ENCODE data around the gene ACP5. TPM values are rescaled to one million over a fixed set of nuclear protein-coding genes. Genes with fewer than 3 reads are reported as not detected.
"Not testable (repeated sequence)": the region's sequence is repeated elsewhere in the genome, so short reads cannot be mapped to it uniquely, and the experiment has no call there.

Gene ACP5
- total RNA-seq (1 to 10 TPM; 4.4 to 8.0 TPM), polyA plus RNA-seq (ENCODE audit: insufficient read length in 2 of 2) (1 to 10 TPM in 1 of 2 donors, under 1 TPM in 1; 0.70 to 1.5 TPM)
- long read RNA-seq, donor 1, result 0 reads
- long read RNA-seq, donor 2, result 0 reads
- long read RNA-seq, donor 3, result 0 reads
- long read RNA-seq, donor 4, partial matches to known transcripts, result 0 of 1 reads
- long read RNA-seq, donor 4, other reads (novel, unspliced or antisense), result 0 of 1 reads

DNA sequence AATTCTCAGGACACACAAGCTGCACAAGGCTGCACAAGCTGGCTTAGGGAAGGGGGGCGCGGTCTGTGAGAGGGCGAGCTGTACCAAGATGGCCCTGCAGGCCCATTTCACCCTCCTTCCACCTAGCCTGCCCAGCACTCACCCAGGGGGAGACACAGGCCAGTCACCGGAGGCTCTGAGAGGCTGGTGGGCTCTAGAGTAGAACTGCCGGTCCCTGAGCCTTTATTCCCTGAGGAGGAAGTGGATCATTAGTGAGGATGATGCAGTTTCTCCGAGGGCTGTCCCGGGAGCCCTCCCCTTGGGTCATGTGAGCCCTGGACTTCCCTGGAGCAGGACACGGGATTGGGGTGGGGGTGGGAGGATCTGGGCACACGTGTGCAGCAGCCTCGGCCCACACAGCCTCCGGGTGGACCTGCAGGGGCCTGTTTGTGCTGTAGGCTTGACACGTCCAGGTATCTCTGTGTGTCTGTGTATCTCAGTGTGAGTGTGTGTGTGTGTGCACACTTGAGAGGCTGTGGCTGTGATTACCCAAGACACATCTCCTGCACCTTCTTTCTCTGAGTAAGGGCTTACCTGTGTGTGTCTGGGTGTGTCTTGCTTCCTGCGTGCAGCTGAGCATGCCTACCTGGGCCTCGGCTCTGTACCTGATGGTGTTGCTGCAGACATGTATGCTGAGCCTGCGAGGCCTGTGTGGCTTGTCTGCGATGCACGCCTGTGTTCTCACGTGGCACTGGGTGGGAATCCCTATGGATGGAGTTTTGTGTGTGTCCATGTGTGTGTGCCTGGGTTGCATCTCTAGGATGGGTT, at the start of gene ACP5:
TSS of gene ACP5 (minus strand) at position 195 of the 807 bp plus-strand sequence. CDS start 328 bp downstream, outside the sequence.
- Histone ChIP-seq H3K4me1 (ENCODE audit: control insufficient read depth, insufficient read depth, low read length) (peaks cover 6% of the 10 kb centered on the region), H3K9me3 (ENCODE audit: control insufficient read depth, insufficient read depth, low read length) (no peaks in the 10 kb centered on the region), H3K4me3 (ENCODE audit: low read depth, low read length) (no peak within 1 kb of the TSS), H3K27ac (ENCODE audit: low read depth, low read length) (no peak within 1 kb of the TSS), H3K27me3 (ENCODE audit: control insufficient read depth, insufficient read depth, low read length) (peaks cover 11% of the 10 kb centered on the region), H3K36me3 (ENCODE audit: control insufficient read depth, insufficient read depth, low read length) (peaks cover 4% of the 10 kb centered on the region)
- 60% methylated on average over 14 of the region's 18 CpGs for WGBS (ENCODE audit: insufficient coverage)
- no peak for DNase-seq (ENCODE audit: low read depth in 4 of 6, low spot score in 6 of 6)

GRCh38 chr19:11626252-11626651, 48.8 kb upstream of the ACP5 start:
- H3K4me1 ChIP-seq (ENCODE audit: control insufficient read depth, insufficient read depth, low read length), result peaks cover 5% of the 10 kb centered on the region
- H3K4me3 ChIP-seq (ENCODE audit: low read depth, low read length), result no peak overlapping the region
- 63% methylated on average over 15 of the region's 15 CpGs for WGBS (ENCODE audit: insufficient coverage)
- H3K36me3 ChIP-seq (ENCODE audit: control insufficient read depth, insufficient read depth, low read length), result peaks cover 3% of the 10 kb centered on the region
- no peaks in the 10 kb centered on the region for H3K9me3 ChIP-seq (ENCODE audit: control insufficient read depth, insufficient read depth, low read length)
- no peak overlapping the region for H3K27ac ChIP-seq (ENCODE audit: low read depth, low read length)
- H3K27me3 ChIP-seq (ENCODE audit: control insufficient read depth, insufficient read depth, low read length), result peaks cover 7% of the 10 kb centered on the region
- peak in 1 of 6 donors; percentile 9 for DNase-seq (ENCODE audit: low read depth in 4 of 6, low spot score in 6 of 6)

DNA sequence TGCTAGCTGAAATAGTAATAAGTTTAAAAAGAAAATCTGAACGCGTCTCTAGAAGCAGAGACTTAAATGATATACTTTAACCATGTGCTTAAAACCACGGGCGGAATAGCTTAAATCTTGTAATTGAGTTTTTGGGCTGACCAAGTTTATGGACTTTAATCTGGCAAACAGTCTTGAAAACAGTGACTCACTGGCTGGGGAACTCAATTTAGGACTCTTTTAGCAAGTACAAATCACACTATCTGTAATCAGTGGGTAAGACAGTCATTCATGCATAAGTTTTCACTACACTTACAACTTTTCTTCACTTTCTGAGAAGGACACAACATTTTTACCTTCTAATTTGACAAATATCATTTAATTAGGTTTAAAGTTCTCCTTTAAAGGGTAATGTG, 46.6 kb upstream of the ACP5 start:
- no CpG with 5 or more reads among the region's 4 CpGs for WGBS (ENCODE audit: insufficient coverage)
- DNase-seq (ENCODE audit: low read depth in 4 of 6, low spot score in 6 of 6), result no peak
- Histone ChIP-seq H3K36me3 (ENCODE audit: control insufficient read depth, insufficient read depth, low read length) (peaks cover 18% of the 10 kb centered on the region), H3K4me1 (ENCODE audit: control insufficient read depth, insufficient read depth, low read length) (peaks cover 5% of the 10 kb centered on the region), H3K4me3 (ENCODE audit: low read depth, low read length) (no peak overlapping the region), H3K9me3 (ENCODE audit: control insufficient read depth, insufficient read depth, low read length) (no peaks in the 10 kb centered on the region), H3K27me3 (ENCODE audit: control insufficient read depth, insufficient read depth, low read length) (peaks cover 7% of the 10 kb centered on the region), H3K27ac (ENCODE audit: low read depth, low read length) (no peak overlapping the region)

GRCh38 chr19:11622401-11622800, 45.0 kb upstream of the ACP5 start:
- WGBS (ENCODE audit: insufficient coverage), result 25% methylated on average over 1 of the region's 3 CpGs
- H3K4me3 ChIP-seq (ENCODE audit: low read depth, low read length); H3K27ac ChIP-seq (ENCODE audit: low read depth, low read length); H3K27me3 ChIP-seq (ENCODE audit: control insufficient read depth, insufficient read depth, low read length); H3K4me1 ChIP-seq (ENCODE audit: control insufficient read depth, insufficient read depth, low read length); DNase-seq (ENCODE audit: low read depth in 4 of 6, low spot score in 6 of 6); H3K9me3 ChIP-seq (ENCODE audit: control insufficient read depth, insufficient read depth, low read length): not testable (repeated sequence)
- H3K36me3 ChIP-seq (ENCODE audit: control insufficient read depth, insufficient read depth, low read length), result peaks cover 27% of the 10 kb centered on the region

- no peak overlapping the region for H3K27ac ChIP-seq (ENCODE audit: low read depth, low read length)
- WGBS (ENCODE audit: insufficient coverage), result no CpG with 5 or more reads among the region's 4 CpGs
- DNase-seq (ENCODE audit: low read depth in 4 of 6, low spot score in 6 of 6), result no peak
- H3K36me3 ChIP-seq (ENCODE audit: control insufficient read depth, insufficient read depth, low read length), result peaks cover 43% of the 10 kb centered on the region
- no peak overlapping the region for H3K4me3 ChIP-seq (ENCODE audit: low read depth, low read length)
- peaks cover 11% of the 10 kb centered on the region for H3K9me3 ChIP-seq (ENCODE audit: control insufficient read depth, insufficient read depth, low read length)
- peaks cover 5% of the 10 kb centered on the region for H3K4me1 ChIP-seq (ENCODE audit: control insufficient read depth, insufficient read depth, low read length)
- H3K27me3 ChIP-seq (ENCODE audit: control insufficient read depth, insufficient read depth, low read length), result peaks cover 7% of the 10 kb centered on the region
Measured at GRCh38 chr19:11620553-11620952, 43.1 kb upstream of the ACP5 start.

DNA sequence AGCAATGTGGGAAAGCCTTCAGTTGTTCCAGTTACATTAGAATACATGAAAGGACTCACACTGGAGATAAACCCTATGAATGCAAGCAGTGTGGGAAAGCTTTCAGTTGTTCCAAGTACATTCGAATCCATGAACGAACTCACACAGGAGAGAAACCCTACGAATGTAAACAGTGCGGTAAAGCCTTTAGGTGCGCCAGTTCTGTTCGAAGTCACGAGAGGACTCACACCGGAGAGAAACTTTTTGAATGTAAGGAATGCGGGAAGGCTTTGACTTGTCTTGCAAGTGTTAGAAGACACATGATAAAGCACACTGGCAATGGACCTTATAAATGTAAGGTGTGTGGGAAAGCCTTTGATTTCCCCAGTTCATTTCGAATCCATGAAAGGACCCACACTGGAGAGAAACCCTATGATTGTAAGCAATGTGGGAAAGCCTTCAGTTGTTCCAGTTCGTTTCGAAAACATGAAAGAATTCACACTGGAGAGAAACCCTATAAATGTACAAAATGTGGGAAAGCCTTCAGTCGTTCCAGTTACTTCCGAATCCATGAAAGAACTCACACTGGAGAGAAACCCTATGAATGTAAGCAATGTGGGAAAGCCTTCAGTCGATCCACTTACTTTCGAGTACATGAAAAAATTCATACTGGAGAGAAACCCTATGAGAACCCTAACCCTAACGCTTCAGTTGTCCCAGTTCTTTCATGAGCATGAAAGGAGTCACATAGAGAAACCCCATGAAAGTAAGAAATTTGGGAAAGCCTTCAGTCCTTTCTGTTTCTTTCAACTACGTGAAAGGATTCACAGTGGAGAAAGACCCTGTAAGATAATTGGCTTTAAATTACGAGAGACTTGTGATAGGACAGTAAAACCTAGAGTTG, 40.0 kb upstream of the ACP5 start:
- no peak for DNase-seq (ENCODE audit: low read depth in 4 of 6, low spot score in 6 of 6)
- 100% methylated on average over 6 of the region's 19 CpGs for WGBS (ENCODE audit: insufficient coverage)
- H3K4me1 ChIP-seq (ENCODE audit: control insufficient read depth, insufficient read depth, low read length), result no peaks in the 10 kb centered on the region
- peaks cover 11% of the 10 kb centered on the region for H3K9me3 ChIP-seq (ENCODE audit: control insufficient read depth, insufficient read depth, low read length)
- H3K27ac ChIP-seq (ENCODE audit: low read depth, low read length), result no peak overlapping the region
- no peak overlapping the region for H3K4me3 ChIP-seq (ENCODE audit: low read depth, low read length)
- H3K27me3 ChIP-seq (ENCODE audit: control insufficient read depth, insufficient read depth, low read length), result no peaks in the 10 kb centered on the region
- H3K36me3 ChIP-seq (ENCODE audit: control insufficient read depth, insufficient read depth, low read length), result peaks cover 58% of the 10 kb centered on the region

DNA sequence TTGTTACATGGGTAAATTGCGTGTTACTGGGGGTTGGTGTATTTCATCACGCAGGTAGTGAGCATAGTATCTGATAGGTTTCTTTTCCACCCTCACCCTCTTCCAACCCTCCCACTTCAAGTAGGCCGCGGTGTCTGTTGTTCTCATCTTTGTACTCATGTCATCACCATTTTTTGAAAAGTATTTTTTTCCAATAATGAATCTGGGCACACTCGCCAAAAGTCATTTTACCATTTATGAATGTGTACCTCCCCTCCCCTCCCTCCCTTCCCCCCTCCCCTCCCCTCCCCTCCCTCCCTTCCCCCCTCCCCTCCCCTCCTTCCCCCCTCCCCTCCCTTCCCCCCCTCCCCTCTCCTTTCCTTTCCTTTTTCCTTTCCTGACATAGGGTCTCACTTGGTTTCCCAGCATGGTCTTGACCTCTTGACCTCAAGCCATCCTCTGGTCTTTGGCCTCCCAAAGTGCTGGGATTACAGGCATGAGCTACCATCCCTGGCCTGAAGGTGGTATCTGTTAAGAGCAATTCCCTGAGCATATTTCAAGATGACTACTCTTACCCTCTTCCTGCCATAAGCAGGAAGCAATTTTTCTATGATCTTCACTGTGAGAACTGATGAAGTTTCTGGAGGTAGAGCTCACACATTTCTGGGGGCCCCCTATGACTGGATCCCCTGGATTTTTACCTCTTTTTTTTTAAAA, 35.5 kb upstream of the ACP5 start:
- H3K4me3 ChIP-seq (ENCODE audit: low read depth, low read length), result no peak overlapping the region
- no peaks in the 10 kb centered on the region for H3K27me3 ChIP-seq (ENCODE audit: control insufficient read depth, insufficient read depth, low read length)
- DNase-seq (ENCODE audit: low read depth in 4 of 6, low spot score in 6 of 6), result no peak
- no peaks in the 10 kb centered on the region for H3K4me1 ChIP-seq (ENCODE audit: control insufficient read depth, insufficient read depth, low read length)
- H3K9me3 ChIP-seq (ENCODE audit: control insufficient read depth, insufficient read depth, low read length), result peaks cover 11% of the 10 kb centered on the region
- no peak overlapping the region for H3K27ac ChIP-seq (ENCODE audit: low read depth, low read length)
- WGBS (ENCODE audit: insufficient coverage), result no CpG with 5 or more reads among the region's 5 CpGs
- peaks cover 37% of the 10 kb centered on the region for H3K36me3 ChIP-seq (ENCODE audit: control insufficient read depth, insufficient read depth, low read length)

GRCh38 chr19:11611730-11612129, 34.3 kb upstream of the ACP5 start:
- WGBS (ENCODE audit: insufficient coverage), result 40% methylated on average over 1 of the region's 1 CpG
- peaks cover 3% of the 10 kb centered on the region for H3K9me3 ChIP-seq (ENCODE audit: control insufficient read depth, insufficient read depth, low read length)
- no peak overlapping the region for H3K27ac ChIP-seq (ENCODE audit: low read depth, low read length)
- no peaks in the 10 kb centered on the region for H3K27me3 ChIP-seq (ENCODE audit: control insufficient read depth, insufficient read depth, low read length)
- H3K4me3 ChIP-seq (ENCODE audit: low read depth, low read length), result no peak overlapping the region
- no peaks in the 10 kb centered on the region for H3K4me1 ChIP-seq (ENCODE audit: control insufficient read depth, insufficient read depth, low read length)
- H3K36me3 ChIP-seq (ENCODE audit: control insufficient read depth, insufficient read depth, low read length), result peaks cover 26% of the 10 kb centered on the region
- DNase-seq (ENCODE audit: low read depth in 4 of 6, low spot score in 6 of 6), result no peak

DNA sequence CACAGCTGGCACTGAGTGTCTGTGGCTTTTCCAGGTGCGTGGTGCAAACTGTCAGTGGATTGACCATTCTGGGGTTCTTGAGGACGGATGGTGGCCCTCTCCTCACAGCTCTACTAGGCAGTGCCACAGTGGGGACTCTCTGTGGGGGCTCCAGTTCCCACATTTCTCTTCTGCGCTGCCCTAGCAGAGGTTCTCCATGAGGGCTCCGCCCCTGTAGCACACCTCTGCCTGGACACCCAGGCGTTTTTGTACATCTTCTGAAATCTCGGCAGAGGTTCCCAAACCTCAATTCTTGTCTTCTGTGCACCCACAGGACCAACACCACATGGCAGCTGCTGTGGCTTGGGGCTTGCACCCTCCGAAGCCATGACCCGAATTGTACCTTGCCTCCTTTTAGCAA, 29.0 kb upstream of the ACP5 start:
- no peak overlapping the region for H3K27ac ChIP-seq (ENCODE audit: low read depth, low read length)
- peaks cover 11% of the 10 kb centered on the region for H3K9me3 ChIP-seq (ENCODE audit: control insufficient read depth, insufficient read depth, low read length)
- peaks cover 14% of the 10 kb centered on the region for H3K36me3 ChIP-seq (ENCODE audit: control insufficient read depth, insufficient read depth, low read length)
- DNase-seq (ENCODE audit: low read depth in 4 of 6, low spot score in 6 of 6), result no peak
- no peak overlapping the region for H3K4me3 ChIP-seq (ENCODE audit: low read depth, low read length)
- no peaks in the 10 kb centered on the region for H3K4me1 ChIP-seq (ENCODE audit: control insufficient read depth, insufficient read depth, low read length)
- 98% methylated on average over 7 of the region's 8 CpGs for WGBS (ENCODE audit: insufficient coverage)
- no peaks in the 10 kb centered on the region for H3K27me3 ChIP-seq (ENCODE audit: control insufficient read depth, insufficient read depth, low read length)
